Panc1 (cell line): Measurements from ENCODE around the gene CISD3.

Experiments used
- CTCF ChIP-seq: fragments of 450-650 bp; IDR thresholded peaks from 2 replicates; pipeline ENCODE4 v1.5.1; 2017; ENCODE audit warnings: mild to moderate bottlenecking
- POLR2AphosphoS5 ChIP-seq: IDR thresholded peaks from 2 replicates; pipeline ENCODE4 v1.6.1; 2012; ENCODE audit warnings: mild to moderate bottlenecking, low read depth, low read length, moderate library complexity
- REST ChIP-seq, 2 experiments: IDR thresholded peaks; 2 replicates each; pipeline ENCODE4 v1.6.1; 2011 to 2012; ENCODE audit warnings: low read depth in 2 of 2, control low read depth in 1 of 2, low read length in 1 of 2, mild to moderate bottlenecking in 1 of 2, moderate library complexity in 1 of 2; ENCODE audit not compliant: insufficient read depth in 1 of 2
- SIN3A ChIP-seq: IDR thresholded peaks from 2 replicates; pipeline ENCODE4 v1.6.1; 2012; ENCODE audit warnings: low read depth, mild to moderate bottlenecking, low read length, moderate library complexity, borderline replicate concordance; ENCODE audit not compliant: insufficient read depth
- TCF7L2 ChIP-seq: IDR thresholded peaks from 2 replicates; pipeline ENCODE4 v1.6.1; 2011; ENCODE audit warnings: mild to moderate bottlenecking, low read depth, low read length, inconsistent platforms

- TF ChIP-seq CTCF (no peak), REST (IDR thresholded peaks at IDR 0.05; ENCODE audit: insufficient read depth in 1 of 2, low read depth in 2 of 2, low read length in 1 of 2) (no peak), POLR2AphosphoS5 (no peak; the same call in 1 of the 2 replicates), TCF7L2 (no peak), SIN3A (no peak)
Measured at GRCh38 chr17:38728290-38728831, 1.8 kb upstream of the CISD3 start.
